Thyroid gland (tissue), 4 donors: ENCODE data around the gene HYI.

ENCODE experiments used
- CTCF ChIP-seq, 6 experiments: fragments of 200-600 bp in 3 of 6; fragments of 450-650 bp in 3 of 6; sonication (generic) in 3 of 6; IDR thresholded peaks; one replicate each; pipeline ENCODE4 v1.5.1; 2016 to 2019; ENCODE audit warnings: antibody characterized with exemption in 6 of 6, mild to moderate bottlenecking in 2 of 6, inconsistent platforms in 1 of 6, moderate library complexity in 1 of 6
- POLR2A ChIP-seq, 2 donors: fragments of 450-650 bp; IDR thresholded peaks; one replicate each; pipeline ENCODE4 v1.6.1; 2017; ENCODE audit warnings: antibody characterized with exemption in 2 of 2, mild to moderate bottlenecking in 2 of 2, moderate library complexity in 1 of 2

GRCh38 chr1:43468414-43468813, 14.7 kb upstream of the HYI start:
- TF ChIP-seq POLR2A (IDR thresholded peaks at IDR 0.05) = no peak
- no peak for TF ChIP-seq CTCF (IDR thresholded peaks at IDR 0.05)
